Measurements from ENCODE around the gene OR1M1.

DNA sequence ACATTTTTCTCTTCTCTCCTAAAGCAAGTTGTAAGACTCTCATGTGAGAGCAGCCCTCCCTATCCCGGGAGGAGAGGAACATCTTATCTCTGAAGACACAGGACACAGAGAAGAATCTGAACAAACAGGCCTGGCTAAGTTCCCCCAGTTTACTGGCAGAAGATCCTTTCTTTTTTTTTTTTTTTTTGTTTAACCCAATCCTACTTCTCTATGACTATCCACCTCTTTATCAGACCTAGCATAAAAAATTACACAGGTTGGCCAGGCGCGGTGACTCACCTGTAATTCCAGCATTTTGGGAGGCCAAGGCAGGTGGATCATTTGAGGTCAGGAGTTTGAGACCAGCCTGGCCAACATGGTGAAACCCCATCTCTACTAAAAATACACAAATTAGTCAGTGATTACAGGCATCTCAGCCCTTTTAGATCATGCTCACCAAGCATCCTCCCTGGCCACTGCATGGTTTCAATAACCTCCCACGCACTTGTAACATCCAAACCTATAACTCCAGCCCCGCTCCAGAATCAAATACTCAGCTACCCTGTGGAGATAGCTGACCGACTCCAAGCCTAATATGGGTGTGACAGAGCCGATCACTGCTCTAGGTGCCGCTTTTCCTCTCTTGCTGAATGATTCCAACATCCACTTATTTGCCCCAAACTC is 49.3 kb upstream of the OR1M1 start:
- TF ChIP-seq, protein P1, sequence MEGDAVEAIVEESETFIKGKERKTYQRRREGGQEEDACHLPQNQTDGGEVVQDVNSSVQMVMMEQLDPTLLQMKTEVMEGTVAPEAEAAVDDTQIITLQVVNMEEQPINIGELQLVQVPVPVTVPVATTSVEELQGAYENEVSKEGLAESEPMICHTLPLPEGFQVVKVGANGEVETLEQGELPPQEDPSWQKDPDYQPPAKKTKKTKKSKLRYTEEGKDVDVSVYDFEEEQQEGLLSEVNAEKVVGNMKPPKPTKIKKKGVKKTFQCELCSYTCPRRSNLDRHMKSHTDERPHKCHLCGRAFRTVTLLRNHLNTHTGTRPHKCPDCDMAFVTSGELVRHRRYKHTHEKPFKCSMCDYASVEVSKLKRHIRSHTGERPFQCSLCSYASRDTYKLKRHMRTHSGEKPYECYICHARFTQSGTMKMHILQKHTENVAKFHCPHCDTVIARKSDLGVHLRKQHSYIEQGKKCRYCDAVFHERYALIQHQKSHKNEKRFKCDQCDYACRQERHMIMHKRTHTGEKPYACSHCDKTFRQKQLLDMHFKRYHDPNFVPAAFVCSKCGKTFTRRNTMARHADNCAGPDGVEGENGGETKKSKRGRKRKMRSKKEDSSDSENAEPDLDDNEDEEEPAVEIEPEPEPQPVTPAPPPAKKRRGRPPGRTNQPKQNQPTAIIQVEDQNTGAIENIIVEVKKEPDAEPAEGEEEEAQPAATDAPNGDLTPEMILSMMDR (IDR thresholded peaks at IDR 0.05 in 4 of 5, conservative IDR thresholded peaks at IDR 0.05 in 1 of 5), result no peak
- no peak for TF ChIP-seq POLR2A (IDR thresholded peaks at IDR 0.05)
